Upper lobe of left lung (tissue), 6 donors: ENCODE data around the gene IP6K1. TPM values are rescaled to one million over a fixed set of nuclear protein-coding genes. Genes with fewer than 3 reads are reported as not detected.
A peak's percentile ranks its signal among the peaks of the same experiment; 100 is the strongest.

ENCODE experiments used
- ATAC-seq, 2 donors: fragments of 200-7000 bp; cut with Tn5 transposase; one replicate each; pipeline ENCODE4 v1.9.1; 2022; ENCODE audit warnings: mild to moderate bottlenecking in 2 of 2, moderate library complexity in 2 of 2; ENCODE audit not compliant: low FRiP score in 2 of 2
- DNase-seq, 2 donors: peaks; one replicate each; pipeline ENCODE4 v3.0.0-alpha.2; 2019 to 2020
- H3K27ac ChIP-seq, 4 donors: fragments of 200-600 bp; sonication (generic); one replicate each; pipeline ENCODE4 v1.5.1; 2016 to 2019
- H3K27me3 ChIP-seq, 4 donors: fragments of 200-600 bp; sonication (generic); one replicate each; pipeline ENCODE4 v1.5.1; 2017 to 2019
- H3K36me3 ChIP-seq, 4 donors: fragments of 200-600 bp; sonication (generic); one replicate each; pipeline ENCODE4 v1.5.1; 2016 to 2019
- H3K4me1 ChIP-seq, 4 donors: fragments of 200-600 bp; sonication (generic); one replicate each; pipeline ENCODE4 v1.5.1; 2018 to 2019
- H3K4me3 ChIP-seq, 4 donors: fragments of 200-600 bp; sonication (generic); one replicate each; pipeline ENCODE4 v1.5.1; 2017 to 2019; ENCODE audit warnings: mild to moderate bottlenecking in 2 of 4, moderate library complexity in 1 of 4
- H3K9me3 ChIP-seq, 4 donors: fragments of 200-600 bp; sonication (generic); one replicate each; pipeline ENCODE4 v1.5.1; 2018 to 2019
- CTCF ChIP-seq, 6 experiments: fragments of 450-650 bp in 4 of 6; fragments of 200-600 bp in 2 of 6; sonication (generic) in 2 of 6; IDR thresholded peaks; one replicate each; pipeline ENCODE4 v1.5.1; 2016 to 2019; ENCODE audit warnings: antibody characterized with exemption in 6 of 6
- EP300 ChIP-seq, 4 donors: sonication (generic); formaldehyde crosslinking; IDR thresholded peaks; one replicate each; pipeline ENCODE4 v1.5.1; 2017; ENCODE audit warnings: antibody characterized with exemption in 4 of 4, control low read depth in 2 of 4
- POLR2A ChIP-seq, 4 donors: fragments of 450-650 bp; IDR thresholded peaks; one replicate each; pipeline ENCODE4 v1.5.1; 2016 to 2017; ENCODE audit warnings: antibody characterized with exemption in 4 of 4, mild to moderate bottlenecking in 2 of 4
- POLR2AphosphoS5 ChIP-seq, 2 donors: sonication (generic); formaldehyde crosslinking; IDR thresholded peaks; one replicate each; pipeline ENCODE4 v1.5.1; 2017; ENCODE audit warnings: antibody characterized with exemption in 2 of 2
- WGBS, 2 donors: methylation state at CpG; one replicate each; pipeline ENCODE4 v1.1.5; 2017 to 2018; 5-methylcytosine and 5-hydroxymethylcytosine counted together
- total RNA-seq, 6 donors: library from RNA; depleted of rRNA in 4 of 6; stranded (reverse); fragments of >200 nt in 4 of 6; gene quantifications; one replicate each; pipeline versions ENCODE4 v1.1.0 to v1.2.1, GENCODE V29; 2016 to 2021
- donor health status: DM: no; HTN: no; CAD: no; lungs with moderate emphysema.
- donor health status: DM: no; HTN: yes; CAD: no; lungs with severe emphysema.

Gene IP6K1
- total RNA-seq, 6 donors from 2014 or later: 42.0 to 63.9 (median 49.7) TPM

- no peak for DNase-seq
- no peak for TF ChIP-seq CTCF (IDR thresholded peaks at IDR 0.05)
- no peak for TF ChIP-seq POLR2AphosphoS5 (IDR thresholded peaks at IDR 0.05)
- TF ChIP-seq EP300 (IDR thresholded peaks at IDR 0.05): no peak
- TF ChIP-seq POLR2A (IDR thresholded peaks at IDR 0.05): no peak
- Histone ChIP-seq H3K4me1 (no peaks in the 10 kb centered on the region), H3K36me3 (peaks cover 11 to 70% (median 26%) of the 10 kb centered on the region in 4 donors), H3K4me3 (no peak overlapping the region), H3K27ac (no peak overlapping the region), H3K27me3 (no peaks in the 10 kb centered on the region), H3K9me3 (no peaks in the 10 kb centered on the region)
- no peak for ATAC-seq
These were observed 45.9 kb downstream of the IP6K1 start for GRCh38 chr3:49740427-49740826.

GRCh38 chr3:49738067-49738713 is 48.2 kb downstream of the IP6K1 start:
- DNase-seq (no peak), ATAC-seq (no peak)
- peaks cover 17 to 72% (median 37%) of the 10 kb centered on the region in 4 donors for H3K36me3 ChIP-seq
- no peak overlapping the region for H3K4me3 ChIP-seq
- H3K27ac ChIP-seq: no peak overlapping the region
- H3K9me3 ChIP-seq: no peaks in the 10 kb centered on the region
- H3K4me1 ChIP-seq: peaks cover 0 to 7% (median 2%) of the 10 kb centered on the region in 4 donors
- no peaks in the 10 kb centered on the region for H3K27me3 ChIP-seq
- WGBS, 2 donors: 95% methylated on average over 11 of the region's 11 CpGs
- TF ChIP-seq POLR2AphosphoS5 (IDR thresholded peaks at IDR 0.05) (no peak), EP300 (IDR thresholded peaks at IDR 0.05) (no peak), CTCF (IDR thresholded peaks at IDR 0.05) (no peak), POLR2A (IDR thresholded peaks at IDR 0.05) (no peak)

GRCh38 chr3:49734752-49735151 is 51.6 kb downstream of the IP6K1 start:
- Histone ChIP-seq H3K4me3 (no peak overlapping the region), H3K9me3 (no peaks in the 10 kb centered on the region), H3K4me1 (peaks cover 0 to 7% (median 2%) of the 10 kb centered on the region in 4 donors), H3K27me3 (no peaks in the 10 kb centered on the region), H3K27ac (no peak overlapping the region), H3K36me3 (peaks cover 23 to 85% (median 62%) of the 10 kb centered on the region in 4 donors)
- ATAC-seq (peak in 1 of 2 donors; percentile 24), DNase-seq (no peak)
- WGBS, 2 donors: 97 to 99% methylated on average over 5 to 6 of the region's 6 CpGs
- TF ChIP-seq CTCF (IDR thresholded peaks at IDR 0.05) (no peak), POLR2AphosphoS5 (IDR thresholded peaks at IDR 0.05) (no peak), EP300 (IDR thresholded peaks at IDR 0.05) (no peak), POLR2A (IDR thresholded peaks at IDR 0.05) (no peak)

- 68 to 92% methylated on average over 1 of the region's 1 CpG for WGBS, 2 donors
- H3K36me3 ChIP-seq: peaks cover 23 to 91% (median 64%) of the 10 kb centered on the region in 4 donors
- TF ChIP-seq CTCF (IDR thresholded peaks at IDR 0.05) (no peak), EP300 (IDR thresholded peaks at IDR 0.05) (no peak), POLR2A (IDR thresholded peaks at IDR 0.05) (no peak), POLR2AphosphoS5 (IDR thresholded peaks at IDR 0.05) (no peak)
- no peak overlapping the region for H3K4me3 ChIP-seq
- no peaks in the 10 kb centered on the region for H3K9me3 ChIP-seq
- no peak overlapping the region for H3K27ac ChIP-seq
- ATAC-seq (no peak), DNase-seq (no peak)
- H3K27me3 ChIP-seq: no peaks in the 10 kb centered on the region
- peaks cover 0 to 7% (median 2%) of the 10 kb centered on the region in 4 donors for H3K4me1 ChIP-seq
These were observed 52.8 kb downstream of the IP6K1 start for GRCh38 chr3:49733551-49733950.

GRCh38 chr3:49732597-49732996 is 53.7 kb downstream of the IP6K1 start:
- TF ChIP-seq EP300 (IDR thresholded peaks at IDR 0.05) (no peak), POLR2A (IDR thresholded peaks at IDR 0.05) (no peak), POLR2AphosphoS5 (IDR thresholded peaks at IDR 0.05) (no peak), CTCF (IDR thresholded peaks at IDR 0.05) (no peak)
- Histone ChIP-seq H3K27me3 (no peaks in the 10 kb centered on the region), H3K9me3 (no peaks in the 10 kb centered on the region), H3K4me3 (no peak overlapping the region), H3K4me1 (peaks cover 0 to 7% (median 2%) of the 10 kb centered on the region in 4 donors), H3K27ac (no peak overlapping the region), H3K36me3 (peaks cover 23 to 90% (median 62%) of the 10 kb centered on the region in 4 donors)
- 88 to 93% methylated on average over 10 to 11 of the region's 11 CpGs for WGBS, 2 donors
- DNase-seq (no peak), ATAC-seq (peak in 1 of 2 donors; percentile 11)
